Measurements from ENCODE around the gene SNAPC1.

GRCh38 chr14:61716956-61717355 is 45.3 kb upstream of the SNAPC1 start:
- TF ChIP-seq CTCF (IDR thresholded peaks at IDR 0.05 in 4 of 5, conservative IDR thresholded peaks at IDR 0.05 in 1 of 5), result no peak
- TF ChIP-seq POLR2A (IDR thresholded peaks at IDR 0.05), result no peak
